Liver (tissue), 9 donors: ENCODE results near the gene NTN3. TPM values are rescaled to one million over a fixed set of nuclear protein-coding genes. Genes with fewer than 3 reads are reported as not detected.

ENCODE experiments used
- DNase-seq: peaks from one replicate; pipeline ENCODE4 v3.0.0-alpha.2; 2017; ENCODE audit warnings: low spot score
- H3K27ac ChIP-seq, 2 donors: one replicate each; pipeline ENCODE4 v1.7.0; 2013; ENCODE audit warnings: inconsistent platforms in 2 of 2, low read length in 2 of 2, control low read depth in 1 of 2, low read depth in 1 of 2, mild to moderate bottlenecking in 1 of 2
- H3K27me3 ChIP-seq, 4 donors: one replicate each; pipeline versions ENCODE4 v1.6.1 to v1.7.0; 2013; ENCODE audit warnings: low read length in 3 of 4, inconsistent platforms in 1 of 4, mild to moderate bottlenecking in 1 of 4, moderate library complexity in 1 of 4; ENCODE audit not compliant: control insufficient read depth in 4 of 4, insufficient read depth in 4 of 4
- H3K36me3 ChIP-seq, 4 donors: one replicate each; pipeline versions ENCODE4 v1.6.1 to v1.7.0; 2013; ENCODE audit warnings: low read length in 3 of 4, mild to moderate bottlenecking in 3 of 4, low read depth in 1 of 4, moderate library complexity in 1 of 4; ENCODE audit not compliant: control insufficient read depth in 4 of 4, insufficient read depth in 3 of 4
- H3K4me1 ChIP-seq, 4 donors: one replicate each; pipeline versions ENCODE4 v1.6.1 to v1.7.0; 2013; ENCODE audit warnings: low read length in 3 of 4, mild to moderate bottlenecking in 3 of 4, moderate library complexity in 1 of 4; ENCODE audit not compliant: control insufficient read depth in 4 of 4, insufficient read depth in 4 of 4
- H3K4me3 ChIP-seq, 3 donors: one replicate each; pipeline versions ENCODE4 v1.6.1 to v1.7.0; 2013; ENCODE audit warnings: low read length in 3 of 3, control low read depth in 1 of 3, low read depth in 1 of 3, mild to moderate bottlenecking in 1 of 3
- H3K9ac ChIP-seq, 2 donors: one replicate each; pipeline ENCODE4 v1.7.0; 2013; ENCODE audit warnings: low read length in 2 of 2, mild to moderate bottlenecking in 2 of 2, moderate library complexity in 2 of 2, control low read depth in 1 of 2, low read depth in 1 of 2
- H3K9me3 ChIP-seq, 4 donors: one replicate each; pipeline versions ENCODE4 v1.6.1 to v1.7.0; 2013; ENCODE audit warnings: low read length in 3 of 4; ENCODE audit not compliant: control insufficient read depth in 4 of 4
- ATF3 ChIP-seq: IDR thresholded peaks from 2 replicates; pipeline ENCODE4 v1.6.1; 2016; ENCODE audit warnings: antibody characterized with exemption
- CTCF ChIP-seq: fragments of 150-350 bp; IDR thresholded peaks from 2 replicates; pipeline ENCODE4 v1.5.1; 2017; ENCODE audit warnings: improper control_type of control experiment, low read depth, low read length; ENCODE audit not compliant: missing input control
- EGR1 ChIP-seq, 2 donors: IDR thresholded peaks; 2 replicates each; pipeline ENCODE4 v1.6.1; 2016 to 2018; ENCODE audit warnings: antibody characterized with exemption in 2 of 2, low read depth in 2 of 2
- FOXA1 ChIP-seq: IDR thresholded peaks from 2 replicates; pipeline ENCODE4 v1.6.1; 2016; ENCODE audit warnings: antibody characterized with exemption
- FOXA2 ChIP-seq: IDR thresholded peaks from 2 replicates; pipeline ENCODE4 v1.6.1; 2016; ENCODE audit warnings: antibody characterized with exemption
- GABPA ChIP-seq, 2 donors: IDR thresholded peaks in 1 of 2; conservative IDR thresholded peaks in 1 of 2; 2 replicates each; pipeline ENCODE4 v1.6.1; 2016; ENCODE audit warnings: antibody characterized with exemption in 2 of 2, mild to moderate bottlenecking in 1 of 2, moderate library complexity in 1 of 2
- HNF4A ChIP-seq, 2 donors: conservative IDR thresholded peaks; 2 replicates each; pipeline ENCODE4 v1.6.1; 2016; ENCODE audit warnings: antibody characterized with exemption in 2 of 2, mild to moderate bottlenecking in 2 of 2
- HNF4G ChIP-seq: IDR thresholded peaks from 2 replicates; pipeline ENCODE4 v1.6.1; 2016; ENCODE audit warnings: antibody characterized with exemption
- JUND ChIP-seq, 2 donors: IDR thresholded peaks; 2 replicates each; pipeline ENCODE4 v1.6.1; 2016; ENCODE audit warnings: antibody characterized with exemption in 2 of 2
- MAX ChIP-seq: IDR thresholded peaks from 2 replicates; pipeline ENCODE4 v1.6.1; 2016; ENCODE audit warnings: antibody characterized with exemption
- NR2F2 ChIP-seq: IDR thresholded peaks from 2 replicates; pipeline ENCODE4 v1.6.1; 2016; ENCODE audit warnings: antibody characterized with exemption
- RAD21 ChIP-seq, 2 donors: IDR thresholded peaks; 2 replicates each; pipeline ENCODE4 v1.6.1; 2016; ENCODE audit warnings: antibody characterized with exemption in 2 of 2, mild to moderate bottlenecking in 2 of 2
- REST ChIP-seq: IDR thresholded peaks from 2 replicates; pipeline ENCODE4 v1.6.1; 2016; ENCODE audit warnings: antibody characterized with exemption, mild to moderate bottlenecking
- RXRA ChIP-seq, 2 donors: IDR thresholded peaks; 2 replicates each; pipeline ENCODE4 v1.6.1; 2017 to 2018; ENCODE audit warnings: antibody characterized with exemption in 2 of 2, mild to moderate bottlenecking in 1 of 2
- SP1 ChIP-seq: IDR thresholded peaks from 2 replicates; pipeline ENCODE4 v1.6.1; 2018; ENCODE audit warnings: antibody characterized with exemption, mild to moderate bottlenecking
- TAF1 ChIP-seq: conservative IDR thresholded peaks from 2 replicates; pipeline ENCODE4 v1.6.1; 2016; ENCODE audit warnings: antibody characterized with exemption, mild to moderate bottlenecking
- YY1 ChIP-seq: IDR thresholded peaks from 2 replicates; pipeline ENCODE4 v1.6.1; 2016; ENCODE audit warnings: antibody characterized with exemption, mild to moderate bottlenecking
- ZBTB33 ChIP-seq: IDR thresholded peaks from 2 replicates; pipeline ENCODE4 v1.6.1; 2016; ENCODE audit warnings: antibody characterized with exemption
- WGBS: extraction: QIAGEN DNeasy Blood & Tissue Kit; methylation state at CpG from one replicate; pipeline ENCODE4 v1.1.7; 2013; 5-methylcytosine and 5-hydroxymethylcytosine counted together
- polyA plus RNA-seq, 2 donors: library from polyadenylated mRNA; stranded (reverse) in 1 of 2; unstranded in 1 of 2; fragments of 200-250 nt in 1 of 2; fragments of >200 nt in 1 of 2; fragmentation: Nextera tagmentation in 1 of 2; extraction: Ambion mirVana in 1 of 2; gene quantifications; one replicate each; pipeline versions ENCODE4 v1.2.1 to v1.2.3, GENCODE V29; 2013 to 2015
- total RNA-seq, 2 donors: library from RNA; depleted of rRNA; stranded (reverse); fragments of >200 nt; gene quantifications; one replicate each; pipeline ENCODE4 v1.2.3, GENCODE V29; 2014
- donor health status: healthy.
- donor health status: healthy.
- donor health status: healthy.
- donor health status: healthy.
- donor health status: healthy.

The NTN3 gene
- total and polyA plus RNA-seq, 4 donors: 0.19 to 2.3 (median 0.28) TPM; not detected in 1

- no peak for DNase-seq
- no peak for TF ChIP-seq MAX
- TF ChIP-seq REST: no peak
- TF ChIP-seq ATF3: no peak
- no peak for TF ChIP-seq FOXA1
- no peak for TF ChIP-seq JUND (IDR thresholded peaks at IDR 0.05)
- no peak for TF ChIP-seq NR2F2
- no peak for TF ChIP-seq SP1
- TF ChIP-seq GABPA (IDR thresholded peaks at IDR 0.05 in 1 of 2, conservative IDR thresholded peaks at IDR 0.05 in 1 of 2): no peak
- no peak for TF ChIP-seq RXRA (IDR thresholded peaks at IDR 0.05)
- TF ChIP-seq HNF4G: no peak
- TF ChIP-seq YY1: no peak
- no peak for TF ChIP-seq EGR1 (IDR thresholded peaks at IDR 0.05; ENCODE audit: low read depth in 2 of 2)
- TF ChIP-seq RAD21 (IDR thresholded peaks at IDR 0.05): no peak
- no peak for TF ChIP-seq HNF4A (conservative IDR thresholded peaks at IDR 0.05)
- TF ChIP-seq FOXA2: no peak
- no peak for TF ChIP-seq CTCF
- TF ChIP-seq ZBTB33: no peak
- no peak for TF ChIP-seq TAF1
- Histone ChIP-seq H3K9ac (no peak overlapping the region), H3K4me3 (no peak overlapping the region), H3K4me1 (peaks cover 18 to 55% (median 37%) of the 10 kb centered on the region in 4 donors), H3K27me3 (no peaks in the 10 kb centered on the region), H3K9me3 (no peaks in the 10 kb centered on the region), H3K36me3 (peaks cover 0 to 9% (median under 1%) of the 10 kb centered on the region in 4 donors), H3K27ac (no peak overlapping the region)
- WGBS: 94% methylated on average over 29 of the region's 29 CpGs
These were observed 28.9 kb downstream of the NTN3 start for GRCh38 chr16:2499890-2500429.
